PC-3 (cell line): ENCODE data around the gene THEM4. TPM values are rescaled to one million over a fixed set of nuclear protein-coding genes. Genes with fewer than 3 reads are reported as not detected.

ENCODE experiments used
- ATAC-seq: fragments of 200-7000 bp; cut with Tn5 transposase; 2 replicates; pipeline ENCODE4 v1.9.1; 2020; ENCODE audit warnings: mild to moderate bottlenecking, moderate library complexity
- BruUV-seq: library from RNA; stranded (reverse); fragments of 400-500 nt; replicated peaks from 2 replicates; lab custom pipeline; 2021; lab: Mats Ljungman, UMichigan
- CTCF ChIA-PET: fragments of 300-600 bp; sonication (Branson Sonifier 250); formaldehyde crosslinking; loops from one replicate; lab custom pipeline; 2022; ENCODE audit warnings: antibody characterized with exemption; lab: Charles Lee
- POLR2A ChIA-PET: fragments of 300-600 bp; sonication (Branson Sonifier 250); formaldehyde crosslinking; loops from one replicate; lab custom pipeline; 2022; ENCODE audit warnings: antibody characterized with exemption; ENCODE audit not compliant: unreplicated experiment; lab: Charles Lee
- DNase-seq: peaks from one replicate; pipeline ENCODE4 v3.0.0-alpha.2; 2015
- H2AFZ ChIP-seq: fragments of 300-600 bp; sonication (generic); 2 replicates; pipeline ENCODE4 v1.6.0; 2016; ENCODE audit warnings: antibody characterized with exemption, low read length
- H3F3A ChIP-seq: fragments of 300-600 bp; sonication (generic); one replicate; pipeline ENCODE4 v1.6.0; 2017; ENCODE audit warnings: antibody characterized with exemption, low read length, control low read depth, mild to moderate bottlenecking; ENCODE audit not compliant: unreplicated experiment
- H3K27ac ChIP-seq: fragments of 300-600 bp; sonication (generic); 2 replicates; pipeline ENCODE4 v1.5.1; 2016; ENCODE audit warnings: mild to moderate bottlenecking, low read length
- H3K27me3 ChIP-seq: fragments of 300-600 bp; sonication (generic); 2 replicates; pipeline ENCODE4 v1.6.1; 2016; ENCODE audit warnings: low read length, mixed read lengths
- H3K36me3 ChIP-seq: fragments of 300-600 bp; sonication (generic); 2 replicates; pipeline ENCODE4 v1.6.1; 2016; ENCODE audit warnings: low read depth, mixed run types, low read length, mixed read lengths
- H3K4me1 ChIP-seq: fragments of 300-600 bp; sonication (generic); 2 replicates; pipeline ENCODE4 v1.5.1; 2016; ENCODE audit warnings: low read length; ENCODE audit not compliant: insufficient read depth
- H3K4me2 ChIP-seq: fragments of 300-600 bp; sonication (generic); 2 replicates; pipeline ENCODE4 v1.6.0; 2016; ENCODE audit warnings: low read length
- H3K4me3 ChIP-seq: fragments of 300-600 bp; sonication (generic); 2 replicates; pipeline ENCODE4 v1.5.1; 2016; ENCODE audit warnings: mild to moderate bottlenecking, low read length, mixed read lengths
- H3K79me2 ChIP-seq: fragments of 300-600 bp; sonication (generic); 2 replicates; pipeline ENCODE4 v1.6.1; 2017; ENCODE audit warnings: low read length, mixed read lengths
- H3K9ac ChIP-seq: fragments of 300-600 bp; sonication (generic); 2 replicates; pipeline ENCODE4 v1.6.0; 2016; ENCODE audit warnings: mild to moderate bottlenecking, low read length
- H3K9me2 ChIP-seq: fragments of 300-600 bp; sonication (generic); replicated peaks from 2 replicates; pipeline ENCODE4 v1.6.1; 2016; ENCODE audit warnings: mixed run types, low read length, mixed read lengths
- H3K9me3 ChIP-seq: fragments of 300-600 bp; sonication (generic); 2 replicates; pipeline ENCODE4 v1.6.1; 2016; ENCODE audit warnings: low read length, mixed read lengths
- H4K20me1 ChIP-seq: fragments of 300-600 bp; sonication (generic); 2 replicates; pipeline ENCODE4 v1.6.1; 2016; ENCODE audit warnings: low read length, mixed read lengths
- EZH2 ChIP-seq: fragments of 300-600 bp; sonication (generic); IDR thresholded peaks from one replicate; pipeline ENCODE4 v1.6.1; 2017; ENCODE audit warnings: antibody characterized with exemption, mild to moderate bottlenecking, low read length; ENCODE audit not compliant: unreplicated experiment
- EZH2phosphoT487 ChIP-seq: fragments of 300-600 bp; sonication (generic); IDR thresholded peaks from 2 replicates; pipeline ENCODE4 v1.6.1; 2018; ENCODE audit warnings: mild to moderate bottlenecking, antibody characterized with exemption, low read length, borderline replicate concordance
- intact Hi-C: fragments of 100-400 bp; cut with micrococcal nuclease; formaldehyde crosslinking; loops from 2 replicates; pipeline ENCODE4 v1.9.0; 2023
- total RNA-seq: library from RNA; depleted of rRNA; stranded (reverse); fragments of >200 nt; gene quantifications from 2 replicates; pipeline ENCODE4 v1.2.3, GENCODE V29; 2014
- TF ChIP-seq, protein P1 (sequence below): fragments of 300-600 bp; sonication (generic); conservative IDR thresholded peaks from 2 replicates; pipeline ENCODE4 v1.5.1; 2017; ENCODE audit warnings: antibody characterized with exemption, low read depth, mild to moderate bottlenecking, low read length

The THEM4 gene
- total RNA-seq, 1 experiment from 2014 or later = 18.1 TPM

DNA sequence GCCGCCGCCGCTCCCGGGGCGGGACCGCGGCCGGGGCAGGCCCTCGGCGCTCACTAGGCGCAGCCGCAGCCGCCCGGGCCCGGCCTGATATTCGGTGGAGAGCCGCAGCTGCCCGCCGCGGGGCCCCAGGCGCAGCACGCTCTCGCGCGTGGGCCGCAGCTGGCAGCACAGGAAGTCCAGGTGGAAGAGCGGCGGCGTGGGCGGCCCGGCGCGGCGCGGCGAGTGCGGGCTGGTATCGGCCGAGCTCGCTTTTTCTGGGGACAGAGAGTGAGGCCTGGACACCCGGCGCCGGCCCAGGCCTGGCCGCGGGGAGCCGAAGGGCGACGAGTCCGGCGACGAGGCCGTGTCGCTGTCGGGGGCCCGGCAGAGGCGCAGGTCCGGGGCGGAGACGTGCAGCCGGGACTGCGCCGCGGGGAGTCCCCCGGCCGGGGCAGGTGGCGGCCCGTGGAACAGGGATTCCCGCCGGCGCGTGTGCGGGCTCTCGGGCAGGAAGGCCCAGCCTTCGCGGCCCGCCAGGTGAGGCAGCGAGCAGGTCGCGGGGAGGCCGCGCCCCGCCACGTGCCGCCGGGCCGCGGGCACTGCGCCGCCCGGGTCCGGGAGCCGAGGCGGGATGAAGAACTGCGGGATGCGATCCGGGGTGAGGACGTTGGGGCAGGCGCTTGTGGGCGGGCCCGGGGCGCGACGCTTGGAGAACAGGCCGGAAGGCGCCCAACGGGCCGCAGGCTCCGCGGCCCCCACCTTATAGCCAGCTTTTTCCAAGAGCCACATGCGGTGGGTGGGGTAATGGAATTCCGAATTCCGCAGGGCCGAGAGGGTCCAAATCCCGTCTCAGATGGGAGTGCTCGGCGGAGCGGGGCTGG is 70.9 kb downstream of the THEM4 start:
- DNase-seq (no peak), ATAC-seq (no peak)
- H3K27ac ChIP-seq = peak overlapping the region; percentile 97
- H3K9me2 ChIP-seq = no peaks in the 10 kb centered on the region
- TF ChIP-seq EZH2phosphoT487 (no peak), EZH2 (no peak)
- TF ChIP-seq, protein P1, sequence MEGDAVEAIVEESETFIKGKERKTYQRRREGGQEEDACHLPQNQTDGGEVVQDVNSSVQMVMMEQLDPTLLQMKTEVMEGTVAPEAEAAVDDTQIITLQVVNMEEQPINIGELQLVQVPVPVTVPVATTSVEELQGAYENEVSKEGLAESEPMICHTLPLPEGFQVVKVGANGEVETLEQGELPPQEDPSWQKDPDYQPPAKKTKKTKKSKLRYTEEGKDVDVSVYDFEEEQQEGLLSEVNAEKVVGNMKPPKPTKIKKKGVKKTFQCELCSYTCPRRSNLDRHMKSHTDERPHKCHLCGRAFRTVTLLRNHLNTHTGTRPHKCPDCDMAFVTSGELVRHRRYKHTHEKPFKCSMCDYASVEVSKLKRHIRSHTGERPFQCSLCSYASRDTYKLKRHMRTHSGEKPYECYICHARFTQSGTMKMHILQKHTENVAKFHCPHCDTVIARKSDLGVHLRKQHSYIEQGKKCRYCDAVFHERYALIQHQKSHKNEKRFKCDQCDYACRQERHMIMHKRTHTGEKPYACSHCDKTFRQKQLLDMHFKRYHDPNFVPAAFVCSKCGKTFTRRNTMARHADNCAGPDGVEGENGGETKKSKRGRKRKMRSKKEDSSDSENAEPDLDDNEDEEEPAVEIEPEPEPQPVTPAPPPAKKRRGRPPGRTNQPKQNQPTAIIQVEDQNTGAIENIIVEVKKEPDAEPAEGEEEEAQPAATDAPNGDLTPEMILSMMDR = no peak
- H3K4me1 ChIP-seq = peaks cover 51% of the 10 kb centered on the region
- no TSS peak for BruUV-seq
- no peak overlapping the region for H3K4me3 ChIP-seq
- H3F3A ChIP-seq = no peaks in the 10 kb centered on the region
- no peak overlapping the region for H3K9ac ChIP-seq
- H3K9me3 ChIP-seq = no peaks in the 10 kb centered on the region
- H3K4me2 ChIP-seq = no peak overlapping the region
- ChIA-PET CTCF (interaction anchor here (0.6 to 2.1 kb wide), 4 partner anchors 71 to 327 kb away, joined by 3 to 6 read pairs (median 4); partner anchors contain the start of gene CGN), POLR2A (interaction anchor here (0.6 to 0.7 kb wide), 2 partner anchors 8 to 270 kb away, joined by 3 to 4 read pairs; no protein-coding TSS in a partner anchor)
- H3K79me2 ChIP-seq = peaks cover 3% of the 10 kb centered on the region; the same call in 1 of the 2 replicates
- no peaks in the 10 kb centered on the region for H3K36me3 ChIP-seq
- no peak overlapping the region for H2AFZ ChIP-seq
- intact Hi-C loops = loop anchor here (10.0 kb wide), 2 partner anchors 224 to 494 kb away; partner anchors contain the start of genes RFX5 and SNX27
- H4K20me1 ChIP-seq = no peaks in the 10 kb centered on the region
- no peaks in the 10 kb centered on the region for H3K27me3 ChIP-seq

DNA sequence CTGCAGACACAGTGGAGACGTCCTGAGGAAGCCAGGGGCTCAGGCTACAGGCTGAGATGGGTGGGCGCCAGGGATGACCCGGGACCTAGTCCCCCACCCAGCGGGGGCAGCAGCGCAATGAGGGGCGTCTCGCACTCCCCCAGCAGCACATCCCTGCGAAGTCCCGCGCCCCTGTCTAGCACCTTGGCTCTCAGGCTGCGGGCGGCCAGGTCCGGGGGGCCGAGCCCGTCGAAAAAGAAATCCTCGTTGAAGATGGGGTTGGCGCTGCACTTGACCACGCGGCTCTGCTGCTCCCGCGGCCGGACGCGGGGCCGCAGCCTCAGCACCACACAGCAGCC is 71.5 kb downstream of the THEM4 start:
- intact Hi-C loops = loop anchor here (2.0 to 10.0 kb wide), 3 partner anchors 47 to 493 kb away; partner anchors contain the start of genes RFX5, SNX27 and TDRKH
- Histone ChIP-seq H2AFZ (no peak overlapping the region), H3K4me3 (no peak overlapping the region), H3K9me2 (no peaks in the 10 kb centered on the region), H3K9me3 (no peaks in the 10 kb centered on the region), H3K4me2 (no peak overlapping the region), H3K36me3 (no peaks in the 10 kb centered on the region), H3K4me1 (peaks cover 51% of the 10 kb centered on the region), H3K79me2 (peaks cover 3% of the 10 kb centered on the region; the same call in 1 of the 2 replicates), H3K27me3 (no peaks in the 10 kb centered on the region), H3K9ac (peak overlapping the region; percentile 38), H4K20me1 (no peaks in the 10 kb centered on the region), H3F3A (no peaks in the 10 kb centered on the region), H3K27ac (peak overlapping the region; percentile 83)
- DNase-seq (no peak), ATAC-seq (no peak)
- no TSS peak for BruUV-seq
- TF ChIP-seq, protein P1 = no peak
- TF ChIP-seq EZH2phosphoT487 (no peak), EZH2 (no peak)
- POLR2A ChIA-PET = no interaction called here
- CTCF ChIA-PET = interaction anchor here (0.6 kb wide), 1 partner anchor 146 kb away, joined by 3 read pairs; no protein-coding TSS in a partner anchor
